Measurements from ENCODE around the gene CEBPB.
A peak's percentile ranks its signal among the peaks of the same experiment; 100 is the strongest.

Gene CEBPB

GRCh38 chr20:50169329-50169823, 21.3 kb upstream of the CEBPB start:
- TF ChIP-seq TCF12 (IDR thresholded peaks at IDR 0.05; ENCODE audit: low read depth) = no peak
- no peak for TF ChIP-seq USF1 (IDR thresholded peaks at IDR 0.05)
- no peak for TF ChIP-seq NFIC (IDR thresholded peaks at IDR 0.05)
- no peak for TF ChIP-seq CREB1 (IDR thresholded peaks at IDR 0.05; ENCODE audit: low read depth)
- peak; percentile 96 for TF ChIP-seq RAD21 (IDR thresholded peaks at IDR 0.05; ENCODE audit: low read depth)

GRCh38 chr20:50170549-50171220, 19.9 kb upstream of the CEBPB start:
- TF ChIP-seq FOXM1 (IDR thresholded peaks at IDR 0.05; ENCODE audit: borderline replicate concordance, low read depth) = no peak
- no peak for TF ChIP-seq NFIC (IDR thresholded peaks at IDR 0.05)
- TF ChIP-seq EP300 (IDR thresholded peaks at IDR 0.05; ENCODE audit: borderline replicate concordance) = no peak
- no peak for TF ChIP-seq TEAD4 (IDR thresholded peaks at IDR 0.05)

GRCh38 chr20:50172347-50173013, 18.1 kb upstream of the CEBPB start:
- no peak for TF ChIP-seq CEBPB (IDR thresholded peaks at IDR 0.05)
- no peak for TF ChIP-seq EGR1 (IDR thresholded peaks at IDR 0.05)
- TF ChIP-seq YY1 (IDR thresholded peaks at IDR 0.05; ENCODE audit: low read depth) = no peak
- TF ChIP-seq TCF12 (IDR thresholded peaks at IDR 0.05; ENCODE audit: low read depth) = 0 out of 2 replicates have a peak, but pooled peaks have one; percentile 8
- TF ChIP-seq MAX (IDR thresholded peaks at IDR 0.05) = 0 out of 2 replicates have a peak, but pooled peaks have one; percentile 6
- TF ChIP-seq FOXM1 (IDR thresholded peaks at IDR 0.05; ENCODE audit: borderline replicate concordance, low read depth) = no peak
- TF ChIP-seq USF1 (IDR thresholded peaks at IDR 0.05) = peak; percentile 20; the same call in 1 of the 2 replicates
- TF ChIP-seq TAF1 (IDR thresholded peaks at IDR 0.05; ENCODE audit: low read depth) = 0 out of 2 replicates have a peak, but pooled peaks have one; percentile 26
- TF ChIP-seq EP300 (IDR thresholded peaks at IDR 0.05; ENCODE audit: borderline replicate concordance) = no peak
- TF ChIP-seq NFIC (IDR thresholded peaks at IDR 0.05) = no peak
- peak; percentile 42; the same call in 1 of the 2 replicates for TF ChIP-seq ZBTB7A (IDR thresholded peaks at IDR 0.05; ENCODE audit: low read depth)
- no peak for TF ChIP-seq TEAD4 (IDR thresholded peaks at IDR 0.05)
- TF ChIP-seq REST (IDR thresholded peaks at IDR 0.05; ENCODE audit: low read depth) = no peak

GRCh38 chr20:50174456-50174855, 16.2 kb upstream of the CEBPB start:
- TF ChIP-seq RAD21 (IDR thresholded peaks at IDR 0.05; ENCODE audit: low read depth) = no peak
- TF ChIP-seq FOXM1 (IDR thresholded peaks at IDR 0.05; ENCODE audit: borderline replicate concordance, low read depth) = no peak
- no peak for TF ChIP-seq EGR1 (IDR thresholded peaks at IDR 0.05)
- no peak for TF ChIP-seq MAX (IDR thresholded peaks at IDR 0.05)
- TF ChIP-seq ZBTB7A (IDR thresholded peaks at IDR 0.05; ENCODE audit: low read depth) = no peak
- no peak for TF ChIP-seq TEAD4 (IDR thresholded peaks at IDR 0.05)
- TF ChIP-seq TAF1 (IDR thresholded peaks at IDR 0.05; ENCODE audit: low read depth) = no peak
- no peak for TF ChIP-seq NFIC (IDR thresholded peaks at IDR 0.05)
- TF ChIP-seq TCF12 (IDR thresholded peaks at IDR 0.05; ENCODE audit: low read depth) = no peak
- TF ChIP-seq EP300 (IDR thresholded peaks at IDR 0.05; ENCODE audit: borderline replicate concordance) = no peak
- no peak for TF ChIP-seq REST (IDR thresholded peaks at IDR 0.05; ENCODE audit: low read depth)
- no peak for TF ChIP-seq USF1 (IDR thresholded peaks at IDR 0.05)
- no peak for TF ChIP-seq CEBPB (IDR thresholded peaks at IDR 0.05)
- no peak for TF ChIP-seq CREB1 (IDR thresholded peaks at IDR 0.05; ENCODE audit: low read depth)
- TF ChIP-seq YY1 (IDR thresholded peaks at IDR 0.05; ENCODE audit: low read depth) = no peak

Data from Ishikawa (cell line).